ENCODE measurements around the gene LMF2.

The LMF2 gene

GRCh38 chr22:50502628-50503474, 4.7 kb downstream of the LMF2 start:
- H3K79me2 ChIP-seq (ENCODE audit: insufficient read depth, low read length), result peaks cover 6% of the 10 kb centered on the region; the same call in 1 of the 2 replicates
- no peaks in the 10 kb centered on the region for H3K27me3 ChIP-seq (ENCODE audit: low read length)
- H4K20me1 ChIP-seq (ENCODE audit: low read depth, low read length), result no peaks in the 10 kb centered on the region
- H3K4me2 ChIP-seq (ENCODE audit: low read depth, low read length, poor library complexity, severe bottlenecking), result no peak overlapping the region
- H3K4me3 ChIP-seq (ENCODE audit: insufficient read depth, low read length, poor library complexity, severe bottlenecking), result no peak overlapping the region
- no peak overlapping the region for H3K27ac ChIP-seq (ENCODE audit: low read depth, low read length)
- H2AFZ ChIP-seq (ENCODE audit: low read depth, low read length, severe bottlenecking), result no peak overlapping the region
- no peaks in the 10 kb centered on the region for H3K9me2 ChIP-seq (replicated peaks; ENCODE audit: insufficient read depth, low read length)
- no peak overlapping the region for H3K9ac ChIP-seq (ENCODE audit: low read length)
- H3K36me3 ChIP-seq (ENCODE audit: low read length), result no peaks in the 10 kb centered on the region
- no peak for TF ChIP-seq CTCF (IDR thresholded peaks at IDR 0.05; ENCODE audit: insufficient read depth, low read length, poor library complexity, severe bottlenecking)
- TF ChIP-seq EZH2phosphoT487 (conservative IDR thresholded peaks at IDR 0.05; ENCODE audit: low read length), result no peak
- no peaks in the 10 kb centered on the region for H3F3A ChIP-seq (ENCODE audit: insufficient read depth)
- H3K9me3 ChIP-seq (ENCODE audit: insufficient read depth, low read length), result no peaks in the 10 kb centered on the region

GRCh38 chr22:50502096-50502495, 5.4 kb downstream of the LMF2 start:
- Histone ChIP-seq H3K4me2 (ENCODE audit: low read depth, low read length, poor library complexity, severe bottlenecking) (no peak overlapping the region), H3F3A (ENCODE audit: insufficient read depth) (no peaks in the 10 kb centered on the region), H3K9ac (ENCODE audit: low read length) (no peak overlapping the region), H3K4me3 (ENCODE audit: insufficient read depth, low read length, poor library complexity, severe bottlenecking) (no peak overlapping the region), H3K9me3 (ENCODE audit: insufficient read depth, low read length) (no peaks in the 10 kb centered on the region), H3K79me2 (ENCODE audit: insufficient read depth, low read length) (peaks cover 4% of the 10 kb centered on the region; the same call in 1 of the 2 replicates), H3K9me2 (replicated peaks; ENCODE audit: insufficient read depth, low read length) (no peaks in the 10 kb centered on the region), H3K36me3 (ENCODE audit: low read length) (no peaks in the 10 kb centered on the region), H4K20me1 (ENCODE audit: low read depth, low read length) (no peaks in the 10 kb centered on the region), H2AFZ (ENCODE audit: low read depth, low read length, severe bottlenecking) (no peak overlapping the region), H3K27ac (ENCODE audit: low read depth, low read length) (no peak overlapping the region), H3K27me3 (ENCODE audit: low read length) (no peaks in the 10 kb centered on the region)
- TF ChIP-seq EZH2phosphoT487 (conservative IDR thresholded peaks at IDR 0.05; ENCODE audit: low read length) (no peak), CTCF (IDR thresholded peaks at IDR 0.05; ENCODE audit: insufficient read depth, low read length, poor library complexity, severe bottlenecking) (no peak)

- Histone ChIP-seq H3K27me3 (ENCODE audit: low read length) (no peaks in the 10 kb centered on the region), H3K36me3 (ENCODE audit: low read length) (no peaks in the 10 kb centered on the region), H3K4me2 (ENCODE audit: low read depth, low read length, poor library complexity, severe bottlenecking) (no peak overlapping the region), H3K79me2 (ENCODE audit: insufficient read depth, low read length) (no peaks in the 10 kb centered on the region), H3K9me2 (replicated peaks; ENCODE audit: insufficient read depth, low read length) (no peaks in the 10 kb centered on the region), H3K27ac (ENCODE audit: low read depth, low read length) (no peak overlapping the region), H2AFZ (ENCODE audit: low read depth, low read length, severe bottlenecking) (no peak overlapping the region), H3F3A (ENCODE audit: insufficient read depth) (no peaks in the 10 kb centered on the region), H3K9ac (ENCODE audit: low read length) (no peak overlapping the region), H3K4me3 (ENCODE audit: insufficient read depth, low read length, poor library complexity, severe bottlenecking) (no peak overlapping the region), H4K20me1 (ENCODE audit: low read depth, low read length) (no peaks in the 10 kb centered on the region), H3K9me3 (ENCODE audit: insufficient read depth, low read length) (no peaks in the 10 kb centered on the region)
- no peak for TF ChIP-seq EZH2phosphoT487 (conservative IDR thresholded peaks at IDR 0.05; ENCODE audit: low read length)
- no peak for TF ChIP-seq CTCF (IDR thresholded peaks at IDR 0.05; ENCODE audit: insufficient read depth, low read length, poor library complexity, severe bottlenecking)
Measured at GRCh38 chr22:50500452-50500851, 7.0 kb downstream of the LMF2 start.
